HG02981 (cell line): ENCODE data around the gene NACC1.
"Not testable (repeated sequence)": the region's sequence is repeated elsewhere in the genome, so short reads cannot be mapped to it uniquely, and the experiment has no call there.

Experiments
- ATAC-seq: cut with Tn5 transposase; IDR thresholded peaks from one replicate; pipeline ENCODE4 v1.9.1; 2021; ENCODE audit warnings: mild to moderate bottlenecking, moderate library complexity; ENCODE audit not compliant: unreplicated experiment

NACC1 gene

DNA sequence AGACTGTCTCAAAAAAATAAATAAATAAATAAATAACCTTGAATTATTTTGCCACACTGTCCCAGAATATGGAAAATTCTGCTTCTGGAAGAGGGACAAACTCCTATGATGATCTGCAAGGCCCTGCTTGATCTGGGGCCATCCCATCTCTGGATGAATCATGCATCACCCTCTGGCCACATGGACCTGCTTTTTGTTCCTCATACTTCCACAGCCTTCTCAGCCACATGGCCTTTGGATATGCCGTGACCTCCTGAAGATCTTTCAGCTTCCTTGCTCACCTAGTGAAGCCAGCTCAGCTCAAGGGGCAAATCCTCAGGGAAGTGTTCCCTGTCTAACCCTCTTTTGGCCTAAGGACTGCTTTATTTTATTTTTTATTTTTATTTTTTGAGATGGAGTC lies 42.5 kb downstream of the NACC1 start:
- no peak for ATAC-seq

DNA sequence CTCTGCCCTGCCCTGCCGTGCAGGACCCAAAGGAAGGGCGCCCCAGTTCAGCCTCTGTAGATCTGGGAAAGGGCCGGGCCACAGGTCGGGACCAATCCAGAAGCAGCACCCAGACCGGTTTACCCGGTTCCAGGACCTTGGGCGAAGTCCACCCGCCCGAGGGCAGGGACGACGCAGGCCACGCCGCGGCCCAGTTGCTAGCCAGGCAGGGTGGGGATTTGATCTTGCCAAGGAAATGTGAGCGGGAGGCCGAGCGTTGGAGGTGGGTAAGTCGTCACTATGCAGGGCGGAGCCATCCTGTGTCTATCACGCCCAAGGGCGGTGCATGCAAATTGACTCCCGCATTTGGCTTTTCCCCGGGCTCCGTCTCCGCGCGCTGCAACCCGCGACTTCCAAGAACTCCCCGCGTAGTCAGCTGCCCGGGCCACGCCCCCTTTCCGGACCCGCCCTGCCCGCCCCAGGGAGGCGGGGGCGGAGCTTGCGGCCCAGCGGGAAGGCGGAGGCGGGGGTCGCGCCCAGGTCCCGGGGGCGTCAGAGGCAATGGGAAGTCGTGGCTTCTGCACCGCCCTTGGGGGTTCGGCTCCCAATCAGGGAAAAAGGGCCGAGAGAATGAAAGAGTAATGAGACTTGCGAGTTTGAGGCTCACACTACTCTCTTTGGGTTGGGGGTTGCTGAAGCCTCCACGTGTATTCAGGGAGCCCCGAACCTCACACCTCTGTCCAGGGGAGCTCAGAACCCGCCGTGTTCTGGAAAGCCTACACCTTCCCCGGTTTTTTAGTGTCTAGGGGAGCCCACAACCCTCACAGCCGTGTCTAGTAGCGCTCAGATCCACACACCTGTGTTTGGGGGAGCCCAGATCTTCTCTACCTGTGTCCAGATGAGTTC lies 44.9 kb downstream of the NACC1 start:
- peak; percentile 48 for ATAC-seq

DNA sequence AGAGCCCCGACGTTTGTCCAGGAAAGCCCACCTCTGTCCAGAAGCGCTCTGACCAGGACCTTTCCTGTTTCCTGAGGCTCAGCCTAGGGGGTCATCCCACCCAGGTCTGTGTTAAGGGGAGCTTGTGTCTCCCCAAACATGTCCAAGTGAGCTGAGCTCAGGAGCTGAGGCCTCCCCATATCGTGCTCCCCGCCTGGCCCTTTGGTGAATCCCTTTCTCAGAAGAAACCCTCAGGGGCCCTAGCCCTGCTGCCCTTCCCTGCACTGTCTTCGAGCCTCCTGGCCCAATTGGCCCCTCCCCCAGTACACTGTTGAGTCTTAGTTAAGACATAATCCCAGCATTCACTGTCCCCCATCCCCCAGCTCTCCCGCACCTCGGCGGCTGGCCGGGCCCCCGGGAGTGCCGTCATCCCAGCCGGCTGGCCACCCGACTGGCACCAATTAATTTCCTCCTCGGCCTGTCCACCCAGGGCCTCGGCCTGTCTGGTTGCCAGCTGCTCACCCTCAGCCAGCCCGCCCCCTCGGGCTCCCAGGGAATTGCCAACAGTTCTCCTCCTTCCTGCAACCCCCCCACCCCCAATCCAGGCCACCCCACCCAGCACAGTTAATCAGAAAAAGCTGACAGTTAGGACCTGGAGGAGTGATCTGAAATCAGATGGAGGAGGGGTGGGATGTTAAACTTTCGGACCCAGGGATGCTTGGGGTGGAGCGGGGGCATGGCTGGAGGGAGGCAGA lies 45.7 kb downstream of the NACC1 start:
- no peak for ATAC-seq

DNA sequence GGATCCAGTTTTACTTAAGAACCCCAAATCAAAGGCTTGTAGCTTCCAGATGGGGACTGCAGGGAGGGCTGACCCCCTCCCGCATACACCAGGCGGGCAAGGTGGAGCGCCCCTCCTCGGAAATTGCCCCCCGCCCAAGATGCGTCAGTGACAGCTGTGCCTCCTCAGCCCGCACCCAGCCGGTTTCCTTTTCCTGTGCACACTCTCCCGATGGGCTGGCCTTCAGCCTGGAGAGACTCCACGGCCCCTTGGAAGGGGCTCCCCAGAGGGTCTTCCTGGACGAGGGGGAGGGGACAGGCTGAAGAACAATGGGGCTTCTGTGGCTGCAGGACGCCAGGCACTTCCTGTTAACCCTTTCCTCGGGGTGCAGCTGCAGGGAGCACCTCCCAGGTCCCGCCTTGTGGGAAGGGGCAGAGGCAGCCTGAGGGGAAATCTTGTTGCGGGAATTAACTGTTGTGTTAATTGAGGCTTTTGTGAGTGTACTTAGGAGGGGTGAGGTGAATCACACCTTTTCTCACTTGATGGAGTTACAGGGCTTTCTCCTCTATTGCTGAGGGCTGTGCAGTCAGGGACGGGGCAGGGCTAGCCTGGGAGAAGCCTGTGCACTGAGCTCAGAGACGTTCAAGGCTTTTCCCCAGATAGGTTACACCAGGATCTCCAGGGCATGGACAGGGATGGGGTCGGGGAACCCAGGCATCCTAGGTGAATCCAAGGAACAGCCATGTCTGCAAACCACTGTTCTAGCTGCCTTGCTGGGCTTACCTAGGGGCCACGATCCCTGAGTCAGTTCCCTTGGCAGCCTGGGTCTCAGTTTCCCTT lies 46.5 kb downstream of the NACC1 start:
- ATAC-seq: no peak

DNA sequence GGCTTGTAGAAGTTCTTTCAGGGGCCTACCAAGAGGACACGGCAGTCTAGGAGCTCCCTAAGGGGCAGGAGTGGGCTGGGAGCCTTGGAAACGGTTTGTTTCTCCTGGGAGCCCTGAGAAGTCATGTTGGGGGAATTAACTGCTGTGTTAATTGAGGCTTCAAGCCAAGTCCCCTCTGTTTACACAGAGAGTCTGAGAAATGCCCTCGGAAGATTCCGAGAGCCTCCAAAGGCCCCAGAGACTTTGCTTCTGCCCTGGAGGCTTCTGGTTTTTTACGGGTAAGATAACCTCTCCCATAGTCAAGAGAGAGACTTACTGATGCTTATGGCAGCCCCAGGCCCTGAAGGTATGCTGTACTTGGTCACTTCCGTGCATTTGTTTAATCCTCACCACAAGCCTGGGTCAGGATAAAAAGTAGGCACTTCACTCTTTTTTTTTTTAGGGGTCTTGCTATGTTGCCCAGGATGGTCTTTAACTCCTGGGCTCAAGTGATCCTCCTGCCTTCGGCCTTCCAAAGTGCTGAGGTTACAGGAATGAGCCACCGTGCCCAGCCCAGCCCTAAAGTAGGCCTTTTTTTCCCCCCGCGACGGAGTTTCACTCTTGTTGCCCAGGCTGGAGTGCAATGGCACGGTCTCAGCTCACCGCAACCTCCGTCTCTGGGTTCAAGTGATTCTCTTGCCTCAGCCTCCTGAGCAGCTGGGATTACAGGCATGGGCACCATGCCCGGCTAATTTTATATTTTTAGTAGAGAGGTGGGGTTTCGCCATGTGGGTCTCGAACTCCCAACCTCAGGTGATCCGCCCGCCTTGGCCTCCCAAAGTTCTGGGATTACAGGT lies 47.3 kb downstream of the NACC1 start:
- no peak for ATAC-seq

DNA sequence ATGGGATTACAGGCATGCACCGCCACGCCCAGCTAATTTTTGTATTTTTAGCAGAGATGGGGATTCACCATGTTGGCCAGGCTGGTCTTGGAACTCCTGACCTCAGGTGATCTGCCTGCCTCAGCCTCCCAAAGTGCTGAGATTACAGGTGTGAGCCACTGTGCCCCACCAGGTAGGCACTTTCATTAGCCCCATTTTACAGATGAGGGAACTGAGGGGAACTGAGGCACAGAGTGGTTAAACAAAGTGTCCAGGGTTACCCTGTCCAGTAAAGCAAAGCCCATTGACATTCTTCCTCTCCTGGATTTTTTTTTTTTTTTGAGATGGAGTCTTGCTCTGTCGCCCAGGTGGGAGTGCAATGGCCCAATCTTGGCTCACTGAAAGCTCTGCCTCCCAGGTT lies 48.1 kb downstream of the NACC1 start:
- ATAC-seq: not testable (repeated sequence)

DNA sequence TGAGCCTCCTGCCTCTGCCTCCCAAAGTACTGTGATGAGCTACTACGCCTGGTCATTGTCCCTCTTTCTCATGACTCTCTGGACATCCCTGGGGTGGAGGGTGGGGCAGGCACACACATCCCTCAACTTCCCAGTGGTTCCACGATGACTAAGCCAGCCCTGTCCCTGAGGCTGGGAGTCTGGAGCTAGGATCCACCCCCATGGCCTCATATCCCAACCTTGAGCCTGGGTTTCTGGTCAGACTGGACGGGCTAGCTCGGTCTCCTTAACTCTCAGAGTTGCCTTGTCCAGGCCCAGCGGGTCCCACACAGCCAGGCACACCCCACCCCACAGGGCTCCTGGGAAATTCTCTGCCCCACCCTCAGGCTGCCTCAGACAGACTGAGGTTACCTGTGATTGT lies 51.7 kb downstream of the NACC1 start:
- no peak for ATAC-seq

DNA sequence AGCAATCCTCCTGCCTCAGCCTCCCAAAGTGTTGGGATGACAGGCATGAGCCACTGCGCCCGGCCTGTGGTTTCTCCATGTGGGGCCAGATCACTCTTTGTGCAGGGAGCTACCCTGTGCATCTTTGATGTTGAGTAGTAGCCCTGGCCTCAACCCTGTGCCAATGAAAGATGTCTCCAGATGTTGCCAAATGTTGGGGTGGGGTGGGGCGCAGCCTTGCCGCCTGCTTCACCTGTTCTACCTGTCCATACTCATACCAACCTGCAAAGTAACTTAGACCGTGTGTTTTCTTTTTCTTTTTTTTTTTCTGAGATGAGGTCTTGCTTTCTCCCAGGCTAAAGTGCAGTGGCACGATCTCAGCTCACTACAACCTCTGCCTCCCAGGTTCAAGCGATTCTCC lies 53.1 kb downstream of the NACC1 start:
- no peak for ATAC-seq

DNA sequence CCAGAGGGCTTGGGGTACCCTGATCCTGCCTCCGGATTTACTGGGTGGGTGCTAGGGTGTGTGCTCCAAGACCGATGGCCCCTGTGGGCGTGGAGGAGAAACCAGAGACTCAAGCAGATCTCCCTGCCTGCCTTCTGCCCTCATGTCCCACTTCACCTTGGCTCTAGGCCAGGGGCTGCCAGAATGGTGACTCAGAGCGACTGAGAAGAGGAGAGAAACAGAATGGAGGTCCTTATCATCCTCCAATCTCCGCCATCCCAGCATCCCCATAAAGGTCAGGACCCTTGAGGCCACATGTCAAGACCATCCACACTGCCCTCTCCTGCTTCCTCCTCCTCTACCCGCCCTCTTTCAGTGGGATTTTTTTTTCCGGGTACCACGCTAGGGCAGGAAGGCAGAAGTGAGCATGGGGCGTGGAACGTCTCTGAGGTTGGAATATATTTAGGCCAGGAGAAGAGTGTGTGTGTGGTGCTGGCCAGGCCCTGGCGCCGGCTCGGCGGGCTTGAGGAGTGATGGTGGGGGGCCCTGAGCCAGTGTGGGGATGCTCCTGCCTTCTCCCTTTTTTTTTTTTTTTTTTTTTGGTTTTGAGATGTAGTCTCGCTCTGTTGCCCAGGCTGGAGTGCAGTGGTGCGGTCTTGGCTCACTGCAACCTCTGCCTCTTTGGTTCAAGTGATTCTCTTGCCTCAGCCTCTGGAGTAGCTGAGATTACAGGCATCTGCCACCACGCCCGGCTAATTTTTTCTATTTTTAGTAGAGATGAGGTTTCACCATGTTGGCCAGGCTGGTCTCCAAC lies 54.5 kb downstream of the NACC1 start:
- no peak for ATAC-seq

DNA sequence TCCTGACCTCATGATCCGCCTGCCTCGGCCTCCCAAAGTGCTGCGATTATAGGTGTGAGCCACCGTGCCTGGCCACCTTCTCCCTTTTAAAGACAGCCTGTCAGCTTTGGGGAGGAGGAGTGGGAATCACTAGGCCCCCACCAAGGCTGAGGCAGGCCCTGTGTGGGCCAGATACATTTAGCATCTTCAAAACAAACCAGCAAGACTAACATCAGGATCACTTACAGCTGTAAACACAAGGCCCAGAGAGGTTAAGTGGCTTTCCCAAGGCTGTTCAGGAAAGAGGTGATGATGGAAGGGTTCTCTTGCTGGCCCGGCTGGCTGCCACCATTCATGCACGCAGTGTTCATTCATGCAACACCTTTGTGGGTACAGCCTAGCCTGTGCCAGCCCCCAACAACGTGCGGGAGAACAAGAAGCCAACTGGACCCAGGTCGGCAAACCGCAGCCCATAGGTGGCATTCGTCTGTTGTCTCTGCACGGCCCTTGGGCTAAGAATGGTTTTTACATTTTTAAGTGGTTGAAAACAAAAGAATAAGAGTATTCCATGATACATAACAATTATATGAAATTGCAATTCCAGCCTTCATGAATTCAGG lies 55.2 kb downstream of the NACC1 start:
- ATAC-seq: no peak

DNA sequence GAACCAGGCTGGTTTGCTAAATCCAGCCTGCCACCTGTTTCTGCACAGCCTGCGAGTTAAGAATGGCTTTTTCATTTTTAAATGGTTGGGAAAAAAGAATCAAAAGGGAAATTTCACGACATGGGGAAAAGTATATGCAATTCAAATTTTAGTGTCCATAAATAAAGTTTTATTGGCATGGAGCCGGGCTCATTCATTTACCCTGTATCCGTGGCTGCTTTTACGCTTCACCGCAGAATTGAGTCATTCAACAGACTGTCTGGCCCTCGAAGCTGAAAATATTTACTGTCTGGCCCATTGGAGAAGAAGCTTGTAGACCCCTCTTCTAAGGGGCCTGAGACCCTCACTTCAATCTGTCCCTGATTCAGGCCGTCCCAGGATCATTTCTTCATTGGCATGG lies 58.3 kb downstream of the NACC1 start:
- ATAC-seq: no peak

DNA sequence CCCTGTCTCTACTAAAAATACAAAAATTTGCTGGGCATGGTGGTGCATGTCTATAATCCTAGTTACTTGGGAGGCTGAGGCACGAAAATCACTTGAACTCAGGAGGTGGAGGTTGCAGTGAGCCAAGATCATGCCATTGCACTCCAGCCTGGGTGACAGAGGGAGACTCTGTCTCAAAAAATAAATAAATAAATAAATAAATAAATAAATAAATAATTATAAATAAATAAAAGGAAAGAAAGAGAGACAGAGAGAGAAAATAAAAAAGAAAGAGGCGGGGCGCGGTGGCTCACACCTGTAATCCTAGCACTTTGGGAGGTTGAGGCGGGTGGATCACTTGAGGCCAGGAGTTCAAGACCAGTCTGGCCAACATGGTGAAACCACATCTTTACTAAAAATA lies 59.5 kb downstream of the NACC1 start:
- not testable (repeated sequence) for ATAC-seq

DNA sequence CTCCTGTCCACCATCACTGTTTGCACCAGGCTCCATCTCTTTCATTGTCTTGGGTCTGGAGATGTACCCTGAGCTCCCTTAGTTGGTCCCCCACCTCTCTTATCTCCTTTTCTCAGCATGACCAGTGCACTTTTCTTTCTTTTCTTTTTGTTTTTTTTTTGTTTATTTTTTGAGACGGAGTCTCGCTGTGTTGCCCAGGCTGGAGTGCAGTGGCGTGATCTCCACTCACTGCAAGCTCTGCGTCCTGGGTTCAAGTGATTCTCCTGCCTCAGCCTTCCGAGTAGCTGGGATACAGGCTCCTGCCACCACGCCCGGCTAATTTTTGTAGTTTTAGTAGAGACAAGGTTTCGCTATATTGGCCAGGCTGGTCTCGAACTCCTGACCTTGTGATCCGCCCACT lies 60.2 kb downstream of the NACC1 start:
- not testable (repeated sequence) for ATAC-seq

DNA sequence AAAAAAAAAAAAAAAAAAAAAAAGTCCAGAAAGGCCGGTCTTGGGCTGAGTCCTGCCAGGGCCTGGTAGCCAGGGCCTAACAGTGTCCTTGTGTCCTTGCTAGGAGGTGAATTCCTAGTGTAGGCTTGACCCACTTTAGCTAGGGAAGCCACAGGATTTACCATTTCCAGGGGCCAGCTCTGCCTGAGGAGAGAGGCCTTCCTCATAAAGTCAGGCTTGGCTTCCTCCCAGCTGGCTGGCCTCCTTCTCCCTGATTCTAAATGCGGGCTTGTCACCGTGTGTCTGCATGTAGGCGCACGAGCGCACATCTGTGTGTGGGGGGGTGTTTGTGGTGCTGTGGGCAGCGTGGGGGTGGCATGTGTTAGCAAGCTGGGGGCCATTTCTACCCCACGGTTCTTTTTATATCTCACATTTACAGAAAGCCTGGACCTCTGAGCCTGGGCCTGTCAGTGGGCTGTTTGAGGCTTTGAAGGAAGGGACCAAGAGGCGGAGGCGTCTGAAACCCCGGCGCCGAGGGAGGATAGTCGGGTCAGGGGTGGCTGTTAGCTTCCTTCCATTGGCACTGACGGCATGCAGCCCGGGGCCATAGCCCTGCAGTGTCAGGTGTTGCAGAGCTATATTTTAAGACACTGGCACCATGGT lies 63.8 kb downstream of the NACC1 start:
- ATAC-seq: no peak

DNA sequence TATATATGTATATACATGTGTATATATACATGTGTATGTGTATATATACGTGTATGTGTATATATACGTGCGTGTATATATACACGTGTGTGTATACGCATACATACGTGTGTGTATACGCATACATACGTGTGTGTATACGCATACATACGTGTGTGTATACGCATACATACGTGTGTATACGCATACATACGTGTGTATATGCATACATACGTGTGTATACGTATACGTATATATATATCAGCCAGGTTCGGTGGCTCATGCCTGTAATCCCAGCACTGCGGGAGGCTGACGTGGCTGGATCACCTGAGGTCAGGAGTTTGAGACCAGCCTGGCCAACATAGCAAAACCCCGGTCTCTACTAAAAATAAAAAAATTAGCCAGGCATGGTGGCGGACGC lies 66.9 kb downstream of the NACC1 start:
- not testable (repeated sequence) for ATAC-seq

DNA sequence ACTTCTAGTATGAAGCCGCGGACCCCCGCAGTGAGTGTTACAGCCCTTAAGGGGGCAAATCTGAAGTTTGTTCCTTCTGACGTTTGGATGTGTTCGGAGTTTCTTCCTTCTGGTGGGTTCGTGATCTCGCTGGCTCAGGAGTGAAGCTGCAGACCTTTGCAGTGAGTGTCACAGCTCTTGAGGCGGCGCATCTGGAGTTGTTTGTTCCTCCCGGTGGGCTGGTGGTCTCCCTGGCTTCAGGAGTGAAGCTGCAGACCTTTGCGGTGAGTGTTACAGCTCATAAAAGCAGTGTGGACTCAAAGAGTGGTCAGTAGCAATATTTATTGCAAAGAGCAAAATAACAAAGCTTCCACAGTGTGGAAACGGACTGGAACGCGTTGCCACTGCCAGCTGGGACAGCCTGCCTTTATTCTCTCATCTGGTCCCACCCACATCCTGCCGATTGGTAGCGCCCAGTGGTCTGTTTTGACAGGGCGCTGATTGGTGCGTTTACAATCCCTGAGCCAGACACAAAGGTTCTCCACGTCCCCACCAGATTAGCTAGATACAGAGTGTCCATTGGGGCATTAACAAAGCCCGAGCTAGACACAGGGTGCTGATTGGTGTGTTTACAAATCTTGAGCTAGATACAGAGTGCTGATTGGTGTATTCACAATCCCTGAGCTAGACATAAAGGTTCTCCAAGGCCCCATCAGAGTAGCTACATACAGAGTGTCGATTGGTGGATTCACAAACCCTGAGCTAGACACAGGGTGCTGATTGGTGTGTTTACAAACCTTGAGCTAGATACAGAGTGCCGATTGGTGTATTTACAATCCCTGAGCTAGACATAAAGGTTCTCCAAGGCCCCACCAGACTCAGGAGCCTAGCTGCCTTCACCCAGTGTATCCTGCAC lies 67.9 kb downstream of the NACC1 start:
- not testable (repeated sequence) for ATAC-seq

DNA sequence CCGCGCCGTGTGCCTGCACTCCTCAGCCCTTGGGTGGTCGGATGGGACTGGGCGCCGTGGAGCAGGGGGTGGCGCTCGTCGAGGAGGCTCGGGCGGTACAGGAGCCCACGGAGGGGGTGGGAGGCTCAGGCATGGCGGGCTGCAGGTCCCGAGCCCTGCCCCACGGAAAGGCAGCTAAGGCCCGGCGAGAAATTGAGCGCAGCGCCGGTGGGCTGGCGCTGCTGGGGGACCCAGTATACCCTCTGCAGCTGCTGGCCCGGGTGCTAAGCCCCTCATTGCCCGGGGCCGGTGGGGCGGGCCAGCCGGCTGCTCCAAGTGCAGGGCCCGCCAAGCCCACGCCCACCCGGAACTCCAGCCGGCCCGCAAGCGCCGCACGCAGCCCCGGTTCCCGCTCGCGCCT lies 68.6 kb downstream of the NACC1 start:
- not testable (repeated sequence) for ATAC-seq

DNA sequence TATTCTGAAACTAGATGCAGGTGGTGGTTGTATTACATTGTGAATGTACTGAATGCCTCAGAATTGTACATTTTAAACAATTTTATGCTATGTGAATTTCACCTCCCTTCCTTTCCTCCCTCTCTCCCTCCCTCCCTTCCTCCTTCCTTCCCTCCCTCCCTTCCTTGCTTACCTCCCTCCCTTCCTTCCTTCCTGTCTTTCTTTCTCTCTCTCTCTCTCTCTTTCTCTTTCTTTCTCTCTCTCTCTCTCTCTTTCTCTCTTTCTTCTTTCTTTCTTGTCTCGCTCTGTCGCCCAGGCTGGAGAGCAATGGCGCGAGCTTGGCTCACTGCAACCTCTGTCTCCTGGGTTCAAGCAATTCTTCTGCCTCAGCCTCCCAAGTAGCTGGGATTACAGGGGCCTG lies 69.4 kb downstream of the NACC1 start:
- no peak for ATAC-seq
